ENCODE measurements around the gene HERC5.
A peak's percentile ranks its signal among the peaks of the same experiment; 100 is the strongest.
"Not testable (repeated sequence)": the region's sequence is repeated elsewhere in the genome, so short reads cannot be mapped to it uniquely, and the experiment has no call there.

The HERC5 gene

DNA sequence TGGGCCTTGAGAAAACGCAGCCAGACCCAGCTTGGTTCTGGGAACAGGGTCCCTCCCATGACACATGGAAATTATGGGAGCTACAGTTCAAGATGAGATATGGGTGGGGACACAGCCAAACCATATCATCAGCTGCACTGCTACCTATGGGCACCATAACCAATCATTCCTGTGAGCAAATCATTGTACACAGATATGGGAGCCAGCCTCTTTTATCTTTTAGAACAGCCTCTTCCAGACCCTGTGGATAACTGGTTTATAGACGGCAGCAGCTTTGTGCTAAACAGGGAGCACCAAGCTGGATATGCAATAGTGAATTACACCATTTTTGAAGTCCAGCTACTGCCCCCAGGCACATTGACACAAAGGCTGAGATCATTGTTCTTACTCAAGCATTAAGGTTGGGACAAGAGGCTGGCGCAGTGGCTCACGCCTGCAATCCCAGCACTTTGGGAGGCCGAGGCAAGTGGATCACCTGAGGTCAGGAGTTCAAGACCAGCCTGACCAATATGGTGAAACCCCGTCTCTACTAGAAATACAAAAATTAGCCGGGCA lies 8.6 kb upstream of the HERC5 start:
- not testable (repeated sequence) for DNase-seq (ENCODE audit: low spot score)

DNA sequence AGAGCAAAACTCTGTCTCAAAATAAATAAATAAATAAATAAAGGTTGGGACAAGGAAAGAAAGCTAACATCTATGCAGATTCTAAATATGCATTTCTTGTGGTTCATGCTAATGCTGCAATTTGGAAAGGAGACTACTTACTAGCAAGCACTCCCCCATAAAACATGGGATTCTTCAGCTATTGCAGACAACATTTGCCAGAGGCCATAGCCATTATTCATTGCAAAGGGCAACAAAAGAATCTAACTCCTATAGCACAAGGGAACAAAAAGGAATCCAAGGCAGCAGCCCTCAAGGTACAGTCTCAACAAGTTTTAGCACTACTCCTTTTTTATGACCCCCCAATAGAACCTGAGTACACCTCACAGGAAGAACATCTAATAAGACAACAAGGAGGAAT lies 8.0 kb upstream of the HERC5 start:
- DNase-seq (ENCODE audit: low spot score): no peak

DNA sequence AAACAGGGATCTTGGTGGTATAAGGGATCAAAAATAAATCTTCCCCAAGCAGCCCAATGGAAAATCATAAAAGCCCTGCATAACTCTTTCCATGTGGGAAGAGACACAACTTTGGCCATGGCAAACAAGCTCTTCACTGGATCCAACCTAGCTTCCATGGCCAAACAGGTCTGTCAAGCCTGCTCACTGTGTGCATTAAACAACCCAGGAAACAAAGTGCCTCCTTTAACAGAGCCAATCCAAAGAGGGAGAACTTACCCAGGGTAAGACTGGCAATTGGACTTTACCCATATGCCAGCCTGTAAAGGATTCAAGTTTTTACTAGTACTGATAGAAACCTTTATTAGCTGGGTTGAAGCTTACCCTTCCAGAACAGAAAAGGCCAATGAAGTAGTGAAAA lies 7.6 kb upstream of the HERC5 start:
- no peak for DNase-seq (ENCODE audit: low spot score)

DNA sequence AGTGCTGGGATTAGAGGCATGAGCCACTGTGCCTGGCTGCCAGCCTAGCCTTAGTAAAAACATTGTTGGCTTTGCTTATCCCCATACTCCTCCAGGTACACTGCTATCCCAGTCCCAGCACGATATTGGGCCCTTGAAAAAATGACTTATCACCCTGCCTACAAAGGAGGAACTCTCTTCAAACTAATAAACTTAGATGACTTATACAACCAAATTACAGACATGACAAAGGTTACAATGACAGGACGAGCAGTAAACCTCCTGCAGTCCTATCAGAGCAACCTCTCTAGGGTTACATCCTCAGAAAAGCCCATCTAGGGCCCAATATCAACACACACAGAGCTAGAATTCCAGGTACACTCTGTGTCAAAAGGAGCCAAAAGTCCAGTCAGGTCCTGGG lies 5.7 kb upstream of the HERC5 start:
- DNase-seq (ENCODE audit: low spot score): no peak

DNA sequence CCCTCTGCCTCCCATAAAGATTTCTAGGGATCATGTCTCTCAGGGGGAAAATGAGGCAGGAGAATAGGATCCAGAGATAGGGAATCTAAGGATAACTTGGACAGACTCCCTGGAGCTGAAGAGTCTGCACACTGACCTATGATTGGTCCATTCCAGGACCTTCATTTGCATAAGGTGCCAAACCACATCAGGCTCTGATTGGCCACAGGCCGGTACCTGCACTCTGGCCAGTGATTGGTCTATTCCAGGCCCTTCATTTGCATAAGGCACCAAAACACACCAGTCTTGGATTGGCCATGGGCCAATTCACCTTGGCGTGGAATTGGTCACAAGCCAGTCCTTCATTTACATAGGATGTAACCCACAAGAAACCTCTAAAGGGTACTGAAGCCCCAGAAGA lies 4.0 kb upstream of the HERC5 start:
- DNase-seq (ENCODE audit: low spot score): peak; percentile 13

DNA sequence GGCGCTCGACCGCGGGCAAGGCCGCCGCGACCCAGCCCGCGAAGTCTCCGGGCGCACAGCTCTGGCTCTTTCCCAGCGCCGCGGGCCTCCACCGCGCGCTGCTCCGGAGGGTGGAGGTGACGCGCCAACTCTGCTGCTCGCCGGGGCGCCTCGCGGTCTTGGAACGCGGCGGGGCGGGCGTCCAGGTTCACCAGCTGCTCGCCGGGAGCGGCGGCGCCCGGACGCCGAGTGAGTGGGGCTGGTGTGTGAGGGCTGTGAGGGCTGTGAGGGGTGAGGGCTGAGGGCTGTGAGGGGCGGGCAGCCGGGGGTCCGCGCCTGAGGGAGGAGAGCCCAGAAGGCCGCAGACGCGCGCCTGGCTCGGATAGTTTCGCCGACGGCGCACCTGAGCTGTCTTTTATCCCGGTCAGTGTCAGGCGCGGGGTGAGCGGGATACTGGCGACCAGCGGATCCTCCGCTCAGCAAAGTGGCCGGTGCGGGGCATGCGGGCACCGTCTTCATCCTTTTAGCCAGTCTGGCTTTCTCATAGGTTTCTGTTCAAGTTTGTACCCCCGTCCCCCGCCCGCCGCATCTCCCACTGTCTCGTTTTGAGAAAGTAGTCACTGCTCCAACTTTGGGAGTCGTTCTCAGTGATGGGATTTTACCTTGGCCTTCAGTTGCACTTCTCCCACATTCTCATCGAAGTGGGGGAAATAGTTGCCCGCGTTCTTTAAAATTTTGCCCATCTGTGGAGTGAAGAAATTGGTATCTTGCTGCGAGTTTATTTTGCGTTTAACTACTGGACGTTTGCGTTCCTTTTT lies 586 bp downstream of the HERC5 start:
- DNase-seq (ENCODE audit: low spot score): no peak

DNA sequence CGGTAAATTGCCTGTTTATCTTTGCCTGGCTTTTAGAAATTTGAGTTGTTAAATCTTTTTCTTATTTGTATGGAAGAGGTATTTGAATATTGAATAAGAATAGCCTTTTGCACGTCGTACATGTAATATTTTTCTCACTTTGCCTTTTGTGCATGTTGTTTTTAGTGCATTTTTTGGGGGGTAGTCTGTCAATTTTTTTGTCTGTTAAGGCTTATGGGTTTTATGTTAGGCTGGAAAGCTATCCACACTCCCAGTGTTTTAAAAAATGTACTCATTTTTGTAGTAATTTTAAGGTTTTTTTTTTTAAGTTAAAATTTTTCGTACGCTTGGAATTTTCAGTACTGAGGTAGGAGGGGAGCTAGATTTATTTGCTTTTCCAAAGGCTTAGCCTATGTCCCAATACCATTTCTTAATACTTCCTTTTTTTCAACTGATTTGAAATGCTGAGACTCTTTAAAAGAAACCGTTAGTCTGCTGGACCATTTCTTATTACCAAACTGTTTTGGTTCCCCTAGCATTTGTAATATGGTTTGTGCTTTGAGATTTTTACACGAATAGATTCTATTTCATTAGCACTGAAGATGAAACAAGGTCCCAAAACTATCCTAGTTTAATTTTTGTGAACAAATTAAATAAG lies 1.3 kb downstream of the HERC5 start:
- no peak for DNase-seq (ENCODE audit: low spot score)

DNA sequence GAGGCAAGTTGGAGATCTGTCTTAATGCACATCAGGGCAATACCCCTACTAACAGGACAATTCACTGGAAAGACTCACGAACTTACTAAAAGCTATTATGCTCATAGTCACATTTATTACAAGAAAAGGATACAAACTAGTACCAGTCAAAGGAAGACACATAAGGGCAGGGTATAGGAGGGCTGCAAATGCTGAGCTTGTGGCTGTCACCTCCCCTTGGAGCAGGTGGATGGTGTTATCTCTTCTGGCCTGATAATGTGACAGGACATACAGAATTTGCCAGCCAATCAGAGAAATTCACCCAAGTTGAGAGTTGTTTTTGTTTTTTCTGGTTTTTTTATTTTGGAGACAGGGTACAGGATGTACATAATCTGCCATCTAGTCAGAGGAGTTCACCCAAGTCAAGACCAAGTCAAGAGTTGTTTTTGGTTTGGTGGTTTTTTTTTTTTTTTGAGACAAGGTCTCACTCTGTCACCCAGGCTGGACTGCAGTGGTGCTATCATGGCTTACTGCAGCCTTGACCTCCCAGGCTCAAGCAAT lies 8.8 kb downstream of the HERC5 start:
- no peak for DNase-seq (ENCODE audit: low spot score)

DNA sequence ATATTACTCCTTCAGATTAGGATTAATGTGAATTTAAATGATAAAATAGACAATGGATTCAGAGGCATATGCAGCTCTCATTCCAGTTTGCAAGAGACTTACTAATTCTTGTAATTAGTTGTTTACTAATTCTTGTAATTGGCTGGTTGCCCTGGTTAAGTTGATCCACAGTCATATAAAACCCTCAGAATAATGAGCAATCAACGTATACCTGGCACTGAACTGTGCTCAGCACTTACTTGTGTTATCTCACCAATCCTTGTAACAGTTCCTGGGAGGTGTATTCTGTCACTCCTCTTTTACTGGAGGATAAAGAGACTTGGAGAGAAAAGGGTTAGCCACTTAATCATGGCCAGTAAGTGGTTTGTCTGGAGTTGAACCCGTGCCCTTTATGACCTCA lies 10.5 kb downstream of the HERC5 start:
- no peak for DNase-seq (ENCODE audit: low spot score)

DNA sequence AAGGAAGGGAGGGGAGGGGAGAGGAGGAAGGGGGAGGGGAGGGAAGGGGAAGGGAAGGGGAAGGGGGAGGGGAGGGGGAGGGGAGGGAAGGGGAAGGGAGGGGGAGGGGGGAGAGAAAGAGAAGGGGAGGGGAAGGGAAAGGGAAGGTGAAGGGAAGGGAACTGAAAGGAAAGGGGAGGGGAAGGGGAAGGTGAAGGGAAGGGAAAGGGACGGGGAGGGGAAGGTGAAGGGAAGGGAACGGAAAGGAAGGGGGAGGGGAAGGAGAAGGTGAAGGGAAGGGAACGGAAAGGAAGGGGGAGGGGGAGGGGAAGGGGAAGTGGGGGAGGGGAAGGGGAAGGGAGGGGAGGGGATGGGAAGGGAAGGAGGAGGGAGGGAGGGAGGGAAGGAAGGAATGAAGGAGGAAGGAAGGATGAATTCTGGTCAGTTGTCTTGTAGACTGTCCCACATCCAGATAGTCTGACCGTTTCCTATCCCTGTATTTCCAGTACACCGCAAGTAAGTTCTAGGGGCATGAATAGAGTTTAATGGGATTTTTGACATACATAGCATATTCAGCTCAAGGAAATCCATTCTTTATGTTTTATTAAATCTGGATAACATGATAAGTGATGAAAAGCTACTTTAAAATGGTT lies 20.4 kb downstream of the HERC5 start:
- DNase-seq (ENCODE audit: low spot score): no peak

DNA sequence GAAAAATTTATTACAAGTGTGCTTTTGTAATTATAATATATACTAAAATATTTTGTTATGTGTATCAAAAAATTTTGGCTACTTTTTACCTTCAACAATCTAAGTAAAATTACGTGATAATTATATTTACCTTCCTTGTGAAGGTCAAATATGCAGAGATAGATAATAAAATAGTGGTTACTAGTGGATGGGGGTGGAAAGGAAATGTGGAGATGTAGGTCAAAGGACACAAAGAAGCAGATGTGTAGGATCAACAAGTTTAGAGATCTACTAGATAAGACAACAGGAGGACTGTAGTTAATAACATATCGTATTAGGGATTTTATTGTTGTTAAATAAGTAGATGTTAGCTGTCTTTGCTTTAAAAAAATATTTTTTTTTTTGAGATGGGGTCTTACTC lies 21.3 kb downstream of the HERC5 start:
- no peak for DNase-seq (ENCODE audit: low spot score)

DNA sequence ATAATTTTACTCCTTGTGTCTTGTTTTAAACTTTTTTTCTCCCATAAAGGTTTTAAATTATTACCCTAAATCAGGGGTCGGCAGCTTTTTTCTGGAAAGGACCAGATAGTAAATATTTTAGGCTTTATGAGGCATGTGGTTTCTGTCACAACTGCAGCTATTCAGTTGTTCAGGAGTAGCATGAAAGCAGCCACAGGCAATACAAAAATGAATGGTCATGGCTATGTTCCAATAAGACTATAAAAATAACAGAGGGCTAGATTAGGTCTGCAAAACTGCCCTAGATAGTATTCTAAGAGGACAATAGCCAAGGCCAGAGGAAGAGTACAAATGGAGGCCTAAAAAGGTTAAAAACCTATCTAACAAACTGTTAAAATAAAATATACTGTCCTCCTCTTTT lies 24.6 kb downstream of the HERC5 start:
- DNase-seq (ENCODE audit: low spot score): no peak

DNA sequence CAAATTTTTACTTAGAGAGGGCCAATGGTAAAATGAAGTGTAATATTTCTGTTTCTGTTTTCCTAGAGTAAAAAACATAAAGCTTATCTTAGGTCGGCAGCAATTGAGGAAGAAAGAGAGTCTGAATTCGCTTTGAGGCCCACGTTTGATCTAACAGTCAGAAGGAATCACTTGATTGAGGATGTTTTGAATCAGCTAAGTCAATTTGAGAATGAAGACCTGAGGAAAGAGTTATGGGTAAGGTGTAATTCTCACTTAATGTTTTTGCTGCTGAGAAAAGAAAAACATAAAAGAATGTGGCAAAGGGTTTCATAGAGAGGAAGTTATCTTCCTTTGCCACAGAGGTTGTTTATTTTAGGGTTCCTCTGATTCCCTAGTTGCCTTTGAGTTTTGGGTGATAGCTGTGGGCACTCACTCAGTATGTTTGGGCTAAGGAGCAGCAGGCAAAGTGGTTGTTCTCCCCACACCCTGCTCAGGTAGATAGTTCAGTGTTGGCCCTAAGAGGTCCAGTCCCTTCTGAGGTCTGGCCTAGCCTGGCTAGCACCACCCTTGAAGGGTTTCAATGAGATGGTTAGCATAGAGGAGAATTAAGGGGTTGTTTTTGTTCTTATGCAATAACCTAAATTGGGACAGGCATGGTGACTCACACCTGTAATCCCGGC lies 32.3 kb downstream of the HERC5 start:
- DNase-seq (ENCODE audit: low spot score): no peak

DNA sequence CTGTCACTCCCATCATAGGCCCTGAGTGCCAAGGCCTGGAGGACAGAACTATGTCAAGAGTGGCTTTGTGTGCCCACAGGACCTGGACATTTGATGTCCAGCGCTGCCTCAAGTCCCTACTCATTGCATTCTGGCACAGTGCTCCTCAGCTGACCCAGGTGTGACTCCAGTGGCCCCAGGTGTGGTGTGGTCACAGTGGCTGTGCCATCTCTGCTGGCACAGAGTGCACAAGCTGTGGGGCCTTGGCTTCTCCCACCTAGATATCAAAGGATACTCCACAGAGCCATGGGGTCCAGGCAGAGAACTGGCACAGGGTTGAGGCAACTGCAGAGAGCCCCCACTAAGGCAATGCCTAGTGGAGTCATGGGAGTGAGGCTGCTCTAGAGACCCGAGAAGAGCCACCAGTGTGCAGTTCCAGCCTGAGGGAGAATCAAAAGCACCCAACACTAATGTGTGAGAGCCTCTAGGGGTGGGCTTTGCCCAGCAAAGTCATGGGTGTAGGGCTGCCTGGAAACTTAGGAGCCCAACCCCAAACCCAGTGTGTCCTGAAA lies 41.0 kb downstream of the HERC5 start:
- DNase-seq (ENCODE audit: low spot score): no peak

DNA sequence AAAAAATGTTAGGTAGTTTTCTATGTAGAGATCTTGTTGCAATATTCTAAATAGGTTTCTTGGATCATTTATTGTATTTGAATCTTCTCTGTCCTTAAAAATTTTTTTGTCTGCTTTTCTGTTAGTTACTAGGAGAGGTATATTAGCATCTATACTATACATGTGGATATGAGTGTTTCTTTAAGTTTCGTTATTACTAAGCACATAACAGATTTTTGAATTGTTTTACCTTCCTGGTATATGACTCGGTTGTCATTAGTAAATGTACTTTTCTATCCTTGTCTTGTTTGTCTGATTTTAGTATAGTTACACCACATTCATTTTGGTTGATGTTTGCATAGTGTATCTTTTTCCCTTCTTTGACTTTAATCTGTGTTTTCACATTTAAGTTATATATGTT lies 46.4 kb downstream of the HERC5 start:
- DNase-seq (ENCODE audit: low spot score): no peak

DNA sequence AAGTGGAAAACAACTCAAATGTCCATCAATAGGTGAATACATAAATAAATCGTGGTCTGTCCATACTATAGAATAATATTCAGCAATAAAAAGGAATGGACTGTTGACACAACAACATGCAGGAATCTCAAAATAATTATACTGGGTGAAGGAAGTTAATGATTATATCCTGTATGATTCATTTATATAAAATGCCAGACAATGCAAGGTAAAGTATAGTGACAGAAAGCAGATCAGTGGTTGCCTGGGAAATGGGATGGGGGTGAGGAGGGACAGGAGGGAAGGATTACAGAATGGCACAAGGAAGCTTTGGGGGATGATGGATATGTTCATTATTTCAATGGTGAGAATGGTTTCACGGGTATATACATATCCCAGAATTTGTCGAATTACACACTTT lies 54.3 kb downstream of the HERC5 start:
- no peak for DNase-seq (ENCODE audit: low spot score)

DNA sequence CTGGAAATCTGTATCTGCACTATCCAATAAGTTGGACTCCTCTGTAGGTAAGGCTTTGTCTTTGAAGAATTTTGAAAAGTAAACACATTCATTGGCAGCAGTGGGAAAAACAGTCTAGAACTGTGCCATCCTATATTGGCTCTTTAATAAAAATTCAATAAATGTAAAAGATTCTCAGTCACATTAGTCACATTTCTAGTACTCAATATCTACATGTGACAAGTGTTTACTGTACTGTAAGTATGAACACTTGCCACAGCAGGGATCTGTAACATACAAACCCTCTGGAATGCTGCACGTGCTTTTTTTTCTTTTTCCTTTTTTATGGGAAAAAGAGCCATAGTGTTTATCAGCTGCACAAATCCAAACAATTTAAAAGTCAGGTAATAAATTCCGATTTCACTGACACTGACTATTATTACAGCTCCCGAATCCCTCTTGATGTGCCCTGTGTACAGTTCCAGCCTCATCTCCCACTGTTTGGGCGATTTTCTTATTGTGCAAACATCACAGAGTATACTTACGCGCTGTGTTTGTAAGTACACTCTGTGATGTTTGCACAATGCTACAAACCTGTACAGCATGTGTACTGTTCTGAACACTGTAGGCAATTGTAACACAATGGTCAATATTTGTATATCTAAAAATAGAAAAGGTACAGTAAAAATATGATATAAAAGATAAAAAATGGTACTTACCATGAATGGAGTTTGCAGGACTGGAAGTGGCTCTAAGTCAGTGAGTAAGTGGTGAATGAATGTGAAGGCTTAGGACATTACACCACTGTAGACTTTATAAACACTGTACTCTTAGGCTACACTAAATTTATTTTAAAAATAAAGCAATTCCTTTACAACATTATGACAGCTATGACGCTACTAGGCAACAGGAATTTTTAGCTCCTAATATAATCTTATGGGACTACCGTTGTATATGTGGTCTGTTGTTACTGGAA lies 57.9 kb downstream of the HERC5 start:
- DNase-seq (ENCODE audit: low spot score): no peak

DNA sequence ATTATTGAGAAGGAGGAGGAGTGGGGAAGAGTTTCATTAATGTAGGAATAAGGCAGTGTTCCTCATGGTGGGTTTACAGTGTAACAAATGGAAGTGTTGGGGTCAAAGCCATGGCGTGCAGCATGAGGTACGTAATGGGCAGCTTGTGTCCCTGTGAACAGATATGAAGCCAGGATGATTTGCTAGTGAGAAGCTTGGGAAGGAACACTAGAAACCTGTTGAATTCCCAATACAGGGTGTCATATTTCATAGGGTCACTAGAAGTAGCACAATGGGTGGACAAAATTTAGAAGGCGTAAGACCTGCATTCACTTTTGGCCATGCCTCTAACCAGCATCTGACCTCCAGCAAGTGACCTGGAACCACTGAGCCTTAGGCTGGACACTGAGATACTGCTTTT lies 59.8 kb downstream of the HERC5 start:
- DNase-seq (ENCODE audit: low spot score): no peak

DNA sequence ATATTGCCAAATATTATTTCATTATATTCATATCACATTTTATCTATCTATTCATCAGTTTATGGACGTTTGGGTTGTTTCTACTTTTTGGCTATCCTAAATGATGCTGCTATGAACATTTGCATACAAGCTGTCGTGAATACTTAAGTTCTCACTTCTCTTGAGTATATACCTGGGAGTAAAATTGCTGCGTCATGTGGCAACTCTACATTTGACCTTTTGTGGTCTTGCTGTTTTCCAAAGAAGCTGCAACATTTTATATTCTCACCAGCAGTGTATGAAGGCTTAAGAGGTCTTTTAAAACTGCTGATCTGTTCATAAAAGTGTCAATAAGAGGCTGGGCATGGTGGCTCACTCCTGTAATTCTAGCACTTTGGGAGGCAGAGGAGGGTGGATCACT lies 60.9 kb downstream of the HERC5 start:
- DNase-seq (ENCODE audit: low spot score): no peak

DNA sequence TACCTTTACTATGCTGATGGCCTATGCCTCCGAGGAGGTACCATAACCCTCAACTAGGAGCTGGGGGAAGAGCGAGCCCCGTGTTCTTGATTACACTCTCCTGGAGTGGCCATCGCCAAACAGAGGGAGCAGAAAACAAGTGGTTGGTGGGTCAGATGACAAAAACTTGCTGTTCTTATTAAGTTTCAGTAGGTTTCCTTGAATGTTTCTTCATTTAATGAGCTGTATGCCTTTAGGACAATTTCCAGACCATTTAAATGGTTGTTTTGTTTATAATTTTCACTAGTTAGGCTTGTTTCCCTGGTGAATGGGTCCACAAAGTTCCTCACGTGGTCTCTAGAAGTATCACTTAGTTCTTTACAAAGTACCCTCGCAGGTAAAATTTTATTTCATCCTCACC lies 62.0 kb downstream of the HERC5 start:
- no peak for DNase-seq (ENCODE audit: low spot score)

All from NAMALWA (cell line).